Stimulated activated CD4-positive, alpha-beta T cell treated with anti-CD3 and anti-CD28 coated beads, TNF-alpha, amount 100 ng/mL, for 4 hours (primary cell): Measurements from ENCODE around the gene EVC2.

Source experiments
- DNase-seq, 3 experiments: peaks; one replicate each; pipeline ENCODE4 v3.0.0-alpha.2; 2020; ENCODE audit warnings: low read depth in 3 of 3

Gene EVC2

GRCh38 chr4:5708449-5709206, at the start of gene EVC2:
TSS of gene EVC2 (minus strand) at chr4:5708559. CDS start at chr4:5708513, 46 bp downstream.
- no peak for DNase-seq

- DNase-seq: no peak
These were observed 49.6 kb upstream of the EVC2 start for GRCh38 chr4:5757954-5758353.

- DNase-seq: no peak
These were observed 49.2 kb upstream of the EVC2 start for GRCh38 chr4:5757536-5757935.

GRCh38 chr4:5757091-5757490, 48.7 kb upstream of the EVC2 start:
- no peak for DNase-seq

- no peak for DNase-seq
These were observed 47.9 kb upstream of the EVC2 start for GRCh38 chr4:5756271-5756670.

GRCh38 chr4:5755679-5756078, 47.3 kb upstream of the EVC2 start:
- no peak for DNase-seq

GRCh38 chr4:5755161-5755560, 46.8 kb upstream of the EVC2 start:
- DNase-seq: no peak

GRCh38 chr4:5754529-5754881, 46.1 kb upstream of the EVC2 start:
- DNase-seq: no peak

- DNase-seq: no peak
These were observed 45.6 kb upstream of the EVC2 start for GRCh38 chr4:5753766-5754528.

GRCh38 chr4:5753366-5753765, 45.0 kb upstream of the EVC2 start:
- DNase-seq: no peak

GRCh38 chr4:5752376-5753184, 44.2 kb upstream of the EVC2 start:
- no peak for DNase-seq

GRCh38 chr4:5751666-5752375, 43.5 kb upstream of the EVC2 start:
- DNase-seq: no peak

- no peak for DNase-seq
These were observed 42.7 kb upstream of the EVC2 start for GRCh38 chr4:5750946-5751665.

- DNase-seq: no peak
These were observed 41.9 kb upstream of the EVC2 start for GRCh38 chr4:5750052-5750945.

- DNase-seq: no peak
These were observed 41.2 kb upstream of the EVC2 start for GRCh38 chr4:5749568-5749967.

GRCh38 chr4:5747738-5748375, 39.5 kb upstream of the EVC2 start:
- DNase-seq: no peak

- no peak for DNase-seq
These were observed 38.7 kb upstream of the EVC2 start for GRCh38 chr4:5746829-5747737.

- DNase-seq: no peak
These were observed 37.9 kb upstream of the EVC2 start for GRCh38 chr4:5746250-5746649.

GRCh38 chr4:5742968-5743367, 34.6 kb upstream of the EVC2 start:
- DNase-seq: no peak
